ENCODE measurements around the gene MEOX2.
A peak's percentile ranks its signal among the peaks of the same experiment; 100 is the strongest.

MEOX2 gene

GRCh38 chr7:15566476-15566875, 120.0 kb downstream of the MEOX2 start:
- H2AFZ ChIP-seq (ENCODE audit: low read depth, low read length): no peak overlapping the region
- TF ChIP-seq CTCF (IDR thresholded peaks at IDR 0.05; ENCODE audit: low read depth, low read length) (no peak), EZH2phosphoT487 (IDR thresholded peaks at IDR 0.05; ENCODE audit: low read depth) (no peak)
- H3K27me3 ChIP-seq (ENCODE audit: low read depth, low read length): no peaks in the 10 kb centered on the region
- peaks cover 18% of the 10 kb centered on the region for H3K4me1 ChIP-seq (ENCODE audit: low read length)
- no peak overlapping the region for H3K4me3 ChIP-seq (ENCODE audit: low read length)
- H3K36me3 ChIP-seq (replicated peaks; ENCODE audit: low read depth, low read length): no peaks in the 10 kb centered on the region
- H3K9me3 ChIP-seq (ENCODE audit: insufficient read depth, low read length): no peaks in the 10 kb centered on the region
- H3K9ac ChIP-seq (ENCODE audit: low read length): no peak overlapping the region
- H3K27ac ChIP-seq (ENCODE audit: low read length): no peak overlapping the region
- no peaks in the 10 kb centered on the region for H4K20me1 ChIP-seq (ENCODE audit: insufficient read depth, low read length)
- no peak overlapping the region for H3K4me2 ChIP-seq (ENCODE audit: low read length)
- no peaks in the 10 kb centered on the region for H3K79me2 ChIP-seq (ENCODE audit: low read length)

GRCh38 chr7:15561835-15562234, 124.6 kb downstream of the MEOX2 start, which contains the start of gene AGMO:
AGMO (minus strand) TSS chr7:15562015.
- Histone ChIP-seq H2AFZ (ENCODE audit: low read depth, low read length) (no peak within 1 kb of the TSS), H3K79me2 (ENCODE audit: low read length) (no peaks in the 10 kb centered on the region), H3K9ac (ENCODE audit: low read length) (no peak within 1 kb of the TSS), H3K27me3 (ENCODE audit: low read depth, low read length) (no peaks in the 10 kb centered on the region), H3K4me1 (ENCODE audit: low read length) (peaks cover 26% of the 10 kb centered on the region), H3K9me3 (ENCODE audit: insufficient read depth, low read length) (no peaks in the 10 kb centered on the region), H3K36me3 (replicated peaks; ENCODE audit: low read depth, low read length) (no peaks in the 10 kb centered on the region), H3K4me2 (ENCODE audit: low read length) (peak within 1 kb of the TSS; percentile 32), H3K27ac (ENCODE audit: low read length) (no peak within 1 kb of the TSS), H3K4me3 (ENCODE audit: low read length) (no peak within 1 kb of the TSS), H4K20me1 (ENCODE audit: insufficient read depth, low read length) (no peaks in the 10 kb centered on the region)
- TF ChIP-seq EZH2phosphoT487 (IDR thresholded peaks at IDR 0.05; ENCODE audit: low read depth) (no peak), CTCF (IDR thresholded peaks at IDR 0.05; ENCODE audit: low read depth, low read length) (peak; percentile 25)
